Loucy (cell line): ENCODE results near the gene CXCL12.

Source experiments
- H2AFZ ChIP-seq: fragments of 200-600 bp; sonication (generic); 2 replicates; pipeline ENCODE4 v1.6.0; 2016; ENCODE audit warnings: antibody characterized with exemption, mild to moderate bottlenecking, low read length, moderate library complexity
- H3F3A ChIP-seq: fragments of 200-600 bp; 2 replicates; pipeline ENCODE4 v1.6.0; 2016; ENCODE audit warnings: antibody characterized with exemption, low read depth, mild to moderate bottlenecking
- H3K27me3 ChIP-seq: fragments of 200-600 bp; sonication (generic); 2 replicates; pipeline ENCODE4 v1.6.1; 2014; ENCODE audit warnings: low read length, mild to moderate bottlenecking; ENCODE audit not compliant: insufficient read depth, poor library complexity, severe bottlenecking
- H3K36me3 ChIP-seq: fragments of 200-600 bp; sonication (generic); 2 replicates; pipeline ENCODE4 v1.6.1; 2016; ENCODE audit warnings: low read length; ENCODE audit not compliant: insufficient read depth
- H3K4me1 ChIP-seq: fragments of 200-600 bp; sonication (generic); 2 replicates; pipeline ENCODE4 v1.5.1; 2014; ENCODE audit warnings: low read length, mild to moderate bottlenecking; ENCODE audit not compliant: insufficient read depth, poor library complexity, severe bottlenecking
- H3K4me2 ChIP-seq: fragments of 200-600 bp; sonication (generic); 2 replicates; pipeline ENCODE4 v1.6.0; 2014; ENCODE audit warnings: antibody characterized with exemption, low read length, low read depth, mild to moderate bottlenecking; ENCODE audit not compliant: poor library complexity, severe bottlenecking
- H3K4me3 ChIP-seq: fragments of 200-600 bp; sonication (generic); 2 replicates; pipeline ENCODE4 v1.5.1; 2014; ENCODE audit warnings: low read length, mild to moderate bottlenecking, mixed read lengths; ENCODE audit not compliant: poor library complexity, severe bottlenecking
- H3K79me2 ChIP-seq: fragments of 200-600 bp; sonication (generic); 2 replicates; pipeline ENCODE4 v1.6.1; 2014; ENCODE audit warnings: low read length; ENCODE audit not compliant: insufficient read depth
- H3K9ac ChIP-seq: fragments of 200-600 bp; sonication (generic); 2 replicates; pipeline ENCODE4 v1.6.0; 2014; ENCODE audit warnings: mild to moderate bottlenecking, low read depth, low read length, moderate library complexity; ENCODE audit not compliant: poor library complexity, severe bottlenecking
- H3K9me2 ChIP-seq: fragments of 200-600 bp; sonication (generic); replicated peaks from 2 replicates; pipeline ENCODE4 v1.6.1; 2016; ENCODE audit warnings: low read depth, low read length, mixed read lengths
- H3K9me3 ChIP-seq: fragments of 200-600 bp; sonication (generic); 2 replicates; pipeline ENCODE4 v1.6.1; 2014; ENCODE audit warnings: mild to moderate bottlenecking, antibody characterized with exemption, low read length, low read depth; ENCODE audit not compliant: insufficient read depth
- H4K20me1 ChIP-seq: fragments of 200-600 bp; sonication (generic); 2 replicates; pipeline ENCODE4 v1.6.0; 2014; ENCODE audit warnings: antibody characterized with exemption, low read length, mild to moderate bottlenecking; ENCODE audit not compliant: insufficient read depth, poor library complexity, severe bottlenecking
- EZH2phosphoT487 ChIP-seq: fragments of 200-600 bp; IDR thresholded peaks from 2 replicates; pipeline ENCODE4 v1.6.1; 2018; ENCODE audit warnings: antibody characterized with exemption, mild to moderate bottlenecking, moderate library complexity, borderline replicate concordance
- TF ChIP-seq, protein P1 (sequence below): fragments of 200-600 bp; sonication (generic); conservative IDR thresholded peaks from 2 replicates; pipeline ENCODE4 v1.5.1; 2014; ENCODE audit warnings: mild to moderate bottlenecking, antibody characterized with exemption, low read length

The CXCL12 gene

DNA sequence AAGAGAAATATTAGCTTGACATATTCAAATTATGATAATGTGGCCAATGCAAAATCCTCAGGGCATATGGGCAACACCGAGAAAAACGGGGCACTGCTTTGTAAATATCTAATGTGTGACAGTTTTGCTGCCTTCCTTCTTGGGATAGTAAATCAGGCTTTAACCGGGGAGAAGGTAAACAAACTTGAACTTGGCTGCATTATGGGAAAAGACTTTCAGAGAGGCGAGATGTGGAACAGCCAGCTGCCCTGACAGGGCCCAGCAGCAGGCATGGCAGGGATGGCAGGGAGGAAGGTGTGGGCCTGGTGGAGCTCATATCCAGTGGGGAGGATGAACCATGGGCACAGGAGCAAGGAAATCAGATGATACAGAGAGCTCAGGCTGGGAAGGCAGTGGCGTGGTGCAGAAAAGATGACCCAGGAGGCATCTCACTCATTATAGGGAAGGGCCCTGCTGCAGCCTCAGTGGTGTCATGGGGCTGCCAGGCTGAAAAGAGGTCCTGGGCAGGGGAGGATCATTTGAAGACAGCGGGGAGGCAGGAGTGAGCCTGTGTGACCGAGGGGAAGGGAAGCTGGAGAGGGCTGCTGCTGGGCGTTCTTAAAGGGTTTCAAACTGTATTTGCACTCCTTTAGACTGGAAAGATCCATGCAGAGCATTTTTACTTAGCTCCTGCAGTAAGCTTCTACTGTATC is 26.7 kb downstream of the CXCL12 start:
- TF ChIP-seq EZH2phosphoT487: no peak
- TF ChIP-seq, protein P1, sequence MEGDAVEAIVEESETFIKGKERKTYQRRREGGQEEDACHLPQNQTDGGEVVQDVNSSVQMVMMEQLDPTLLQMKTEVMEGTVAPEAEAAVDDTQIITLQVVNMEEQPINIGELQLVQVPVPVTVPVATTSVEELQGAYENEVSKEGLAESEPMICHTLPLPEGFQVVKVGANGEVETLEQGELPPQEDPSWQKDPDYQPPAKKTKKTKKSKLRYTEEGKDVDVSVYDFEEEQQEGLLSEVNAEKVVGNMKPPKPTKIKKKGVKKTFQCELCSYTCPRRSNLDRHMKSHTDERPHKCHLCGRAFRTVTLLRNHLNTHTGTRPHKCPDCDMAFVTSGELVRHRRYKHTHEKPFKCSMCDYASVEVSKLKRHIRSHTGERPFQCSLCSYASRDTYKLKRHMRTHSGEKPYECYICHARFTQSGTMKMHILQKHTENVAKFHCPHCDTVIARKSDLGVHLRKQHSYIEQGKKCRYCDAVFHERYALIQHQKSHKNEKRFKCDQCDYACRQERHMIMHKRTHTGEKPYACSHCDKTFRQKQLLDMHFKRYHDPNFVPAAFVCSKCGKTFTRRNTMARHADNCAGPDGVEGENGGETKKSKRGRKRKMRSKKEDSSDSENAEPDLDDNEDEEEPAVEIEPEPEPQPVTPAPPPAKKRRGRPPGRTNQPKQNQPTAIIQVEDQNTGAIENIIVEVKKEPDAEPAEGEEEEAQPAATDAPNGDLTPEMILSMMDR: no peak
- Histone ChIP-seq H3K9me3 (no peaks in the 10 kb centered on the region), H3K4me2 (no peak overlapping the region), H3F3A (no peaks in the 10 kb centered on the region), H3K36me3 (no peaks in the 10 kb centered on the region), H2AFZ (no peak overlapping the region), H3K79me2 (no peaks in the 10 kb centered on the region), H3K4me3 (no peak overlapping the region), H3K27me3 (no peaks in the 10 kb centered on the region), H3K4me1 (no peaks in the 10 kb centered on the region), H3K9me2 (no peaks in the 10 kb centered on the region), H4K20me1 (no peaks in the 10 kb centered on the region), H3K9ac (no peak overlapping the region)

DNA sequence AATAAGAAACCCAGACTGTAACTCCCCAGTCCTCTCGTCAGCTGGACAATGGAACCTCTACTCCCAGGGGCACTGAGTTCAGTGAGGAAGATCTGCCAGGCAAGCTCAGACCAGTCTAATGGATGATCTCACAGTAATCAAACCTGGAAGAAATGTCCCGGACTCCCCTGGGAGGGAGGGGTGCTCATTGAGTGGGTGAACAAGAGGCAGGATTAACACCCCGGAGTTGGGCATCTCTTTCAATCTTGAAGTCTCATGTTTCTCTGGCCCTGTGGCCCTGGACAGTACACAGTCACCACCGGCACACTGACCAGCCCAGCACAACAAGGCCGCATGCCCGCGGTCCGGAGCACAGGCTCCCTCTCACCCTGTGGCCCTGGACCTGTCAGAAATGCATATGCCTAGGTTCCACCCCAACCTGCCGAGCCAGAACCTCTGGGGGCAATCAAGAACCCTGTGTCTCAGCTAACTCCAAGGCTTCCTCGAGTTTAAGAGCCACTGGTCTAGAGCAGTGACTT is 27.8 kb downstream of the CXCL12 start:
- no peak overlapping the region for H3K4me2 ChIP-seq
- H3K9me3 ChIP-seq: no peaks in the 10 kb centered on the region
- H3K27me3 ChIP-seq: no peaks in the 10 kb centered on the region
- no peaks in the 10 kb centered on the region for H3K9me2 ChIP-seq
- H3K4me3 ChIP-seq: no peak overlapping the region
- H3K79me2 ChIP-seq: no peaks in the 10 kb centered on the region
- no peaks in the 10 kb centered on the region for H4K20me1 ChIP-seq
- H2AFZ ChIP-seq: no peak overlapping the region
- H3F3A ChIP-seq: no peaks in the 10 kb centered on the region
- no peak overlapping the region for H3K9ac ChIP-seq
- TF ChIP-seq, protein P1: no peak
- no peak for TF ChIP-seq EZH2phosphoT487
- no peaks in the 10 kb centered on the region for H3K36me3 ChIP-seq
- no peaks in the 10 kb centered on the region for H3K4me1 ChIP-seq

DNA sequence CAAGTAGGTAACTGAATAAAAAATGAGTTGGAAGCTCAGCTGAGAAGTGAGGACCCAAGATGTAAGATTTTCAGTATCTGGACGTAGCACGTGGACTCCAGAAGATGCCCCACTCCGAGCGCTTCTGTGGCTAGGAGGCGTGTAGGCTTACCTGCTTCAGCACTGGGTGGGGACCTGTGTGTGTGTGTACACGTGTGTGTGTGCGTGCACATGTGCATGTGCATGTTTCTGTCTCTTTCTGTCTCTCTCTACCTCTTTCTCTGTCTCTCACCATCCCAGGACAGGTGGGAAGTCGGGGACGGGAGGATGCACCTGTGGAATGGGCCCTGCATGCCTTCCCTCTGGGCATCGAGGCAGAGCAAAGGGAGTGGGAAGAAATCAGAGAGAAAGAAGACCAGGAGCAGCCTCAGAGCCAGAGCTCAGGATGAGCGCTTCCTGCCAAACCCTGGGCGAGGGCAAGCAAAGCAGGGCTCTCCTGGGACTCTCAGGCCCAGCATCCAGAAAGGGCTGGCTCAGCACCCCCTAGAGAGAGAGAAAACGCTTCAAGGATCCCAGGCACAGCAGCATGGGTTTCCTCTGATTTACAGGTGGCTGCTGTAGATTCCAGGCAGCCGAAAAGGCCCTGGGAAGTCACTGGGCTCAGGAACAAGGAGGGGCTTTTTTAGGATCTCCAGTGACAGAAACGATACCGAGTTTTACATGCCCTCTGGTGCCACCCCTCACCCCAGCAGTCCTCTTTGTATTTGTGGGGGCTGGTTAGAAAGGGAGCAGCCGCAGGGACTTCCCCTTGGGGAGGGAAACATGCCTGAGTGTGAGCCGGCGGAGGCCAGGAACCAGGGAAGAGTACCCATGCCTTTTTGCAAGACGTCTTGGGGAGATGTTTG is 28.5 kb downstream of the CXCL12 start:
- no peak for TF ChIP-seq EZH2phosphoT487
- TF ChIP-seq, protein P1: no peak

More for the DNA sequence above, 28.5 kb downstream of the CXCL12 start:
- no peak overlapping the region for H3K4me3 ChIP-seq
- H2AFZ ChIP-seq: no peak overlapping the region
- H4K20me1 ChIP-seq: no peaks in the 10 kb centered on the region
- H3K9me2 ChIP-seq: no peaks in the 10 kb centered on the region
- H3K9ac ChIP-seq: no peak overlapping the region
- no peaks in the 10 kb centered on the region for H3K9me3 ChIP-seq
- H3K36me3 ChIP-seq: no peaks in the 10 kb centered on the region
- no peaks in the 10 kb centered on the region for H3K4me1 ChIP-seq
- no peaks in the 10 kb centered on the region for H3K27me3 ChIP-seq
- no peak overlapping the region for H3K4me2 ChIP-seq
- H3K79me2 ChIP-seq: no peaks in the 10 kb centered on the region
- H3F3A ChIP-seq: no peaks in the 10 kb centered on the region
